ENCODE results near the gene SYT14.

SYT14 gene

GRCh38 chr1:210207597-210208450 is 269.8 kb downstream of the SYT14 start:
- DNase-seq (ENCODE audit: low read depth in 2 of 2) = no peak

- DNase-seq (ENCODE audit: low read depth in 2 of 2) = no peak
Observed at GRCh38 chr1:210213335-210213734, 275.3 kb downstream of the SYT14 start.

- no peak for DNase-seq (ENCODE audit: low read depth in 2 of 2)
Observed at GRCh38 chr1:210214573-210215409, 276.8 kb downstream of the SYT14 start.

GRCh38 chr1:210217482-210217881 is 279.5 kb downstream of the SYT14 start:
- DNase-seq (ENCODE audit: low read depth in 2 of 2) = no peak

GRCh38 chr1:210218047-210218446 is 280.0 kb downstream of the SYT14 start:
- no peak for DNase-seq (ENCODE audit: low read depth in 2 of 2)

All from activated CD4-positive, alpha-beta T cell treated with anti-CD3 and anti-CD28 coated beads for 24 hours (primary cell).